K562 (cell line): ENCODE results near the gene MBOAT7. TPM values are rescaled to one million over a fixed set of nuclear protein-coding genes. Genes with fewer than 3 reads are reported as not detected.

ENCODE experiments used
- CCNT2 ChIP-seq: IDR thresholded peaks from 2 replicates; pipeline ENCODE4 v1.6.1; 2011; ENCODE audit warnings: borderline replicate concordance, low read depth, mild to moderate bottlenecking, moderate library complexity, mixed read lengths, low read length; ENCODE audit not compliant: insufficient read length; ENCODE audit errors: extremely low read depth
- GABPA ChIP-seq: fragments of 200-800 bp; sonication (Bioruptor generic); conservative IDR thresholded peaks from 2 replicates; pipeline ENCODE4 v1.6.1; 2016; ENCODE audit warnings: low read depth, missing genetic modification characterization, missing compliant biosample characterization
- HEY1 ChIP-seq: fragments of 250-450 bp; sonication (Bioruptor Pico); IDR thresholded peaks from 2 replicates; pipeline ENCODE4 v1.5.0; 2020; ENCODE audit warnings: mild to moderate bottlenecking, moderate library complexity, borderline replicate concordance
- LEF1 ChIP-seq: fragments of 450-650 bp; IDR thresholded peaks from 2 replicates; pipeline ENCODE4 v1.6.1; 2016; ENCODE audit warnings: mild to moderate bottlenecking
- NEUROD1 ChIP-seq: fragments of 150-350 bp; IDR thresholded peaks from 2 replicates; pipeline ENCODE4 v1.6.1; 2014; ENCODE audit warnings: borderline replicate concordance, low read length, low read depth; ENCODE audit not compliant: partially characterized antibody
- NKRF ChIP-seq: fragments of 450-650 bp; IDR thresholded peaks from 2 replicates; pipeline ENCODE4 v1.6.1; 2016; ENCODE audit warnings: borderline replicate concordance
- RBM25 ChIP-seq: fragments of 200-400 bp; formaldehyde crosslinking; IDR thresholded peaks from 2 replicates; pipeline ENCODE4 v1.6.1; 2018; ENCODE audit warnings: low read length, low read depth, moderate library complexity; ENCODE audit not compliant: severe bottlenecking
- RCOR1 ChIP-seq, 2 experiments: IDR thresholded peaks; 2 replicates each; pipeline ENCODE4 v1.6.1; 2012; ENCODE audit warnings: low read depth in 2 of 2, low read length in 2 of 2, borderline replicate concordance in 1 of 2, improper control_type of control experiment in 1 of 2
- SAFB ChIP-seq: fragments of 200-400 bp; formaldehyde crosslinking; IDR thresholded peaks from 2 replicates; pipeline ENCODE4 v1.6.1; 2017; ENCODE audit warnings: low read depth, low read length, borderline replicate concordance
- SP1 ChIP-seq: sonication (generic); formaldehyde crosslinking; IDR thresholded peaks from 2 replicates; pipeline ENCODE4 v1.8.1; 2022; ENCODE audit warnings: mild to moderate bottlenecking, missing genetic modification reagents
- XRCC5 ChIP-seq: fragments of 200-400 bp; formaldehyde crosslinking; IDR thresholded peaks from 2 replicates; pipeline ENCODE4 v1.6.1; 2017; ENCODE audit warnings: low read depth, mild to moderate bottlenecking, low read length
- ZBTB11 ChIP-seq, 3 experiments: fragments of 200-800 bp in 1 of 3; fragments of 250-450 bp in 1 of 3; fragments of 450-650 bp in 1 of 3; sonication (Bioruptor Pico) in 1 of 3; sonication (Bioruptor generic) in 1 of 3; formaldehyde crosslinking in 1 of 3; IDR thresholded peaks; 2 replicates each; pipeline versions ENCODE4 v1.6.1 to v1.8.0; 2016 to 2022; ENCODE audit warnings: mild to moderate bottlenecking in 2 of 3, missing genetic modification characterization in 2 of 3, missing compliant biosample characterization in 1 of 3, moderate library complexity in 1 of 3
- ZNF41 ChIP-seq: fragments of 250-450 bp; sonication (Bioruptor Pico); conservative IDR thresholded peaks from 2 replicates; pipeline ENCODE4 v1.4.0; 2020; ENCODE audit warnings: mild to moderate bottlenecking
- polyA plus RNA-seq, 8 experiments: library from polyadenylated mRNA; depleted of rRNA in 4 of 8; stranded (reverse) in 5 of 8; unstranded in 3 of 8; fragments of >200 nt; fragmentation: Nextera tagmentation in 2 of 8; fragmentation: Illumina TruSeq in 1 of 8; extraction: Ambion mirVana in 2 of 8; extraction: Trizol in 1 of 8; gene quantifications; 2 replicates each; pipeline versions ENCODE4 v1.2.1 to v1.2.3, GENCODE V29; 2011 to 2014; ENCODE audit warnings: inconsistent platforms in 1 of 8, missing spikeins in 1 of 8
- total RNA-seq, 7 experiments: library from RNA; depleted of rRNA in 6 of 7; stranded (reverse); fragments of >200 nt in 6 of 7; fragmentation: Illumina TruSeq in 2 of 7; extraction: Trizol in 2 of 7; gene quantifications; 2 replicates each; pipeline versions ENCODE4 v1.2.1 to v1.2.3, GENCODE V29; 2011 to 2021; ENCODE audit warnings: low replicate concordance in 1 of 7
- TF ChIP-seq, protein P1 (sequence below): fragments of 250-450 bp; sonication (Bioruptor Pico); IDR thresholded peaks from 2 replicates; pipeline ENCODE4 v1.4.0; 2020

The MBOAT7 gene
- total and polyA plus RNA-seq, 9 of the 15 experiments (the other 6 are each of a cell fraction or from before 2014, with no cell fraction given), result 1.4 to 153 (median 56.1) TPM

GRCh38 chr19:54188215-54188871 lies 1.0 kb downstream of the MBOAT7 start (continued):
- TF ChIP-seq NEUROD1 (no peak), NKRF (0 out of 2 replicates have a peak, but pooled peaks have one; percentile 7), HEY1 (CRISPR knock-in tag) (peak; percentile 4; the same call in 1 of the 2 replicates), SP1 (CRISPR knock-in tag) (0 out of 2 replicates have a peak, but pooled peaks have one; percentile 34), RCOR1 (IDR thresholded peaks at IDR 0.05; ENCODE audit: borderline replicate concordance in 1 of 2, low read depth in 2 of 2, low read length in 2 of 2) (peak in 1 of 2 experiments; percentile 97; a peak in 2 of 4 replicates), RBM25 (no peak), CCNT2 (peak; percentile 51), ZBTB11 (CRISPR knock-in tag; IDR thresholded peaks at IDR 0.05) (peak in 1 of 3 experiments; percentile 51; a peak in 1 of 6 replicates), GABPA (tag) (0 out of 2 replicates have a peak, but pooled peaks have one; percentile 8), LEF1 (peak; percentile 74), SAFB (no peak), ZNF41 (CRISPR knock-in tag) (0 out of 2 replicates have a peak, but pooled peaks have one; percentile 26), XRCC5 (0 out of 2 replicates have a peak, but pooled peaks have one; percentile 49)
- TF ChIP-seq, protein P1, sequence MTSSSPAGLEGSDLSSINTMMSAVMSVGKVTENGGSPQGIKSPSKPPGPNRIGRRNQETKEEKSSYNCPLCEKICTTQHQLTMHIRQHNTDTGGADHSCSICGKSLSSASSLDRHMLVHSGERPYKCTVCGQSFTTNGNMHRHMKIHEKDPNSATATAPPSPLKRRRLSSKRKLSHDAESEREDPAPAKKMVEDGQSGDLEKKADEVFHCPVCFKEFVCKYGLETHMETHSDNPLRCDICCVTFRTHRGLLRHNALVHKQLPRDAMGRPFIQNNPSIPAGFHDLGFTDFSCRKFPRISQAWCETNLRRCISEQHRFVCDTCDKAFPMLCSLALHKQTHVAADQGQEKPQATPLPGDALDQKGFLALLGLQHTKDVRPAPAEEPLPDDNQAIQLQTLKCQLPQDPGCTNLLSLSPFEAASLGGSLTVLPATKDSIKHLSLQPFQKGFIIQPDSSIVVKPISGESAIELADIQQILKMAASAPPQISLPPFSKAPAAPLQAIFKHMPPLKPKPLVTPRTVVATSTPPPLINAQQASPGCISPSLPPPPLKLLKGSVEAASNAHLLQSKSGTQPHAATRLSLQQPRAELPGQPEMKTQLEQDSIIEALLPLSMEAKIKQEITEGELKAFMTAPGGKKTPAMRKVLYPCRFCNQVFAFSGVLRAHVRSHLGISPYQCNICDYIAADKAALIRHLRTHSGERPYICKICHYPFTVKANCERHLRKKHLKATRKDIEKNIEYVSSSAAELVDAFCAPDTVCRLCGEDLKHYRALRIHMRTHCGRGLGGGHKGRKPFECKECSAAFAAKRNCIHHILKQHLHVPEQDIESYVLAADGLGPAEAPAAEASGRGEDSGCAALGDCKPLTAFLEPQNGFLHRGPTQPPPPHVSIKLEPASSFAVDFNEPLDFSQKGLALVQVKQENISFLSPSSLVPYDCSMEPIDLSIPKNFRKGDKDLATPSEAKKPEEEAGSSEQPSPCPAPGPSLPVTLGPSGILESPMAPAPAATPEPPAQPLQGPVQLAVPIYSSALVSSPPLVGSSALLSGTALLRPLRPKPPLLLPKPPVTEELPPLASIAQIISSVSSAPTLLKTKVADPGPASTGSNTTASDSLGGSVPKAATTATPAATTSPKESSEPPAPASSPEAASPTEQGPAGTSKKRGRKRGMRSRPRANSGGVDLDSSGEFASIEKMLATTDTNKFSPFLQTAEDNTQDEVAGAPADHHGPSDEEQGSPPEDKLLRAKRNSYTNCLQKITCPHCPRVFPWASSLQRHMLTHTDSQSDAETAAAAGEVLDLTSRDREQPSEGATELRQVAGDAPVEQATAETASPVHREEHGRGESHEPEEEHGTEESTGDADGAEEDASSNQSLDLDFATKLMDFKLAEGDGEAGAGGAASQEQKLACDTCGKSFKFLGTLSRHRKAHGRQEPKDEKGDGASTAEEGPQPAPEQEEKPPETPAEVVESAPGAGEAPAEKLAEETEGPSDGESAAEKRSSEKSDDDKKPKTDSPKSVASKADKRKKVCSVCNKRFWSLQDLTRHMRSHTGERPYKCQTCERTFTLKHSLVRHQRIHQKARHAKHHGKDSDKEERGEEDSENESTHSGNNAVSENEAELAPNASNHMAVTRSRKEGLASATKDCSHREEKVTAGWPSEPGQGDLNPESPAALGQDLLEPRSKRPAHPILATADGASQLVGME, result peak; percentile 68
